HG03095 (cell line): Measurements from ENCODE around the gene MAMLD1.

Experiments used
- ATAC-seq: cut with Tn5 transposase; IDR thresholded peaks from one replicate; pipeline ENCODE4 v1.9.1; 2021; ENCODE audit warnings: moderate library complexity; ENCODE audit not compliant: unreplicated experiment

MAMLD1 gene

GRCh38 chrX:150405576-150405975 is 42.5 kb downstream of the MAMLD1 start:
- no peak for ATAC-seq

GRCh38 chrX:150406596-150406995 is 43.5 kb downstream of the MAMLD1 start:
- ATAC-seq = no peak

- no peak for ATAC-seq
Observed at GRCh38 chrX:150408007-150408406, 44.9 kb downstream of the MAMLD1 start.

- ATAC-seq = no peak
Observed at GRCh38 chrX:150408561-150408960, 45.4 kb downstream of the MAMLD1 start.

- ATAC-seq = no peak
Observed at GRCh38 chrX:150409486-150409885, 46.4 kb downstream of the MAMLD1 start.

GRCh38 chrX:150409964-150410363 is 46.8 kb downstream of the MAMLD1 start:
- ATAC-seq = no peak

- ATAC-seq = no peak
Observed at GRCh38 chrX:150410513-150410912, 47.4 kb downstream of the MAMLD1 start.

- no peak for ATAC-seq
Observed at GRCh38 chrX:150411656-150412055, 48.5 kb downstream of the MAMLD1 start.

- ATAC-seq = no peak
Observed at GRCh38 chrX:150414228-150414627, 51.1 kb downstream of the MAMLD1 start.

GRCh38 chrX:150416469-150416868 is 53.4 kb downstream of the MAMLD1 start:
- no peak for ATAC-seq

GRCh38 chrX:150421816-150422215 is 58.7 kb downstream of the MAMLD1 start:
- no peak for ATAC-seq

GRCh38 chrX:150429594-150429993 is 66.5 kb downstream of the MAMLD1 start:
- ATAC-seq = no peak

- ATAC-seq = no peak
Observed at GRCh38 chrX:150436195-150436594, 73.1 kb downstream of the MAMLD1 start.

GRCh38 chrX:150438165-150438564 is 75.0 kb downstream of the MAMLD1 start:
- ATAC-seq = no peak

GRCh38 chrX:150446151-150446550 is 83.0 kb downstream of the MAMLD1 start:
- ATAC-seq = no peak

GRCh38 chrX:150446995-150447394 is 83.9 kb downstream of the MAMLD1 start:
- ATAC-seq = no peak

- ATAC-seq = no peak
Observed at GRCh38 chrX:150449313-150449712, 86.2 kb downstream of the MAMLD1 start.

GRCh38 chrX:150450519-150451177 is 87.5 kb downstream of the MAMLD1 start:
- ATAC-seq = no peak

GRCh38 chrX:150451953-150452352 is 88.8 kb downstream of the MAMLD1 start:
- ATAC-seq = no peak

- ATAC-seq = no peak
Observed at GRCh38 chrX:150454083-150454482, 91.0 kb downstream of the MAMLD1 start.

GRCh38 chrX:150454508-150455214 is 91.5 kb downstream of the MAMLD1 start:
- ATAC-seq = no peak

GRCh38 chrX:150455215-150455608 is 92.1 kb downstream of the MAMLD1 start:
- ATAC-seq = no peak

GRCh38 chrX:150456466-150456865 is 93.3 kb downstream of the MAMLD1 start:
- no peak for ATAC-seq
